NCI-H2107 (cell line): ENCODE data around the gene KDF1.
"Not testable (repeated sequence)": the region's sequence is repeated elsewhere in the genome, so short reads cannot be mapped to it uniquely, and the experiment has no call there.

Source experiments
- DNase-seq: peaks from one replicate; lab custom pipeline; 2025; lab: John Stamatoyannopoulos, UW

The KDF1 gene

DNA sequence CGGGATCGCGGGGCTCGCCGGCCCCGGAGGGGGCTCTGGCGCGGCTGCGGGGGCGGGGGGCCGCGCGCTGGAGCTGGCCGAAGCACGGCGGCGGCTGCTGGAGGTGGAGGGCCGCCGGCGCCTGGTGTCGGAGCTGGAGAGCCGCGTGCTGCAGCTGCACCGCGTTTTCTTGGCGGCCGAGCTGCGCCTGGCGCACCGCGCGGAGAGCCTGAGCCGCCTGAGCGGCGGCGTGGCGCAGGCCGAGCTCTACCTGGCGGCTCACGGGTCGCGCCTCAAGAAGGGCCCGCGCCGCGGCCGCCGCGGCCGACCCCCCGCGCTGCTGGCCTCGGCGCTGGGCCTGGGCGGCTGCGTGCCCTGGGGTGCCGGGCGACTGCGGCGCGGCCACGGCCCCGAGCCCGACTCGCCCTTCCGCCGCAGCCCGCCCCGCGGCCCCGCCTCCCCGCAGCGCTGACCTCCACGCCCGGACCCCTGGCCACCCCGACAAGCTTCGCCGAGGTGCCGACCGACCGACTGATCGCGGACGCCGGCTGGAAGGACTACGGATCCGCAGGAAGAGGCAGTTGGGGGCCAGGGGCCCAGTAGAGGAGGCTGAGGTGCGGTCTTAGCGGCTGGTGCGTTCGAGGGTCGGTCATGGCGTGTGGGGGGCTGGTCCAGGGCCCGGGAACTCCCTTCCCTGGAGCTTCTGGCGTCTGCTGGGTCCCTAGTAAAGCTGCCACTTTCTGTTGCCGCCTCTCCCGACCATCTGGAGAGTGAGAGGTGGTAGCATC lies 33.9 kb upstream of the KDF1 start:
- DNase-seq: no peak

DNA sequence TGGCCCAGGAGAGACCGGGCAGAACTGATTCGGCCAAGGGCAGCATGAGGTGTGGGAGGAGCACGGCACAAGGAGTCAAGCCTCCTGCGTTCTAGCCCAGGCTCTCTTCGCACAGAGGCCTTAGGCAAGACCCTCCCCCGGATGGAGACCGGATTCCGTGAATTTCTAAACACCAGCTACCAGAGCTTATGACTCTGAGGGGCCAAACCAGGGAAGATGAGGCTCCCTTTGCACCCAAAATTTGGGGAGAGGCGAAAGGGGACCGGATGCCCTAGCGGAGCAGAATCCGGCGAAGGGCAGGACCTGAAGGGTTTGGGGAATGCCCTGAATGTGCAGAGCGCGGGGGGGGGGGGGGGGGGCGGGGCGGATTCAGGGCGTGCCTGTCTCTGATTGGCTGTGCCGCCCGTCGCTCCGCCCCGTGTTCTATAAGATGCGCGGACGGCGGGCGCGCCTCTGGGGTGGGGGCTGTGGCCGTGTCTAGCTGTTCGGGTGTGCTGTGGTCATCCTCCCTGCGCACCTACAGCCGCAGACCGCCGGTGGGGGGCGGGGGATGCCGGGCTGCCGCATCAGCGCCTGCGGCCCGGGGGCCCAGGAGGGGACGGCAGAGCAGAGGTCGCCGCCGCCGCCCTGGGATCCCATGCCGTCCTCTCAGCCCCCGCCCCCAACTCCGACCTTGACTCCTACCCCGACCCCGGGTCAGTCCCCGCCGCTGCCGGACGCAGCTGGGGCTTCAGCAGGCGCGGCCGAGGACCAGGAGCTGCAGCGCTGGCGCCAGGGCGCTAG lies 33.2 kb upstream of the KDF1 start, which contains the start of gene TRNP1:
TSS of gene TRNP1 (plus strand) at position 456 of the 783 bp plus-strand sequence. CDS start at position 551, 95 bp downstream.
- DNase-seq: no peak

DNA sequence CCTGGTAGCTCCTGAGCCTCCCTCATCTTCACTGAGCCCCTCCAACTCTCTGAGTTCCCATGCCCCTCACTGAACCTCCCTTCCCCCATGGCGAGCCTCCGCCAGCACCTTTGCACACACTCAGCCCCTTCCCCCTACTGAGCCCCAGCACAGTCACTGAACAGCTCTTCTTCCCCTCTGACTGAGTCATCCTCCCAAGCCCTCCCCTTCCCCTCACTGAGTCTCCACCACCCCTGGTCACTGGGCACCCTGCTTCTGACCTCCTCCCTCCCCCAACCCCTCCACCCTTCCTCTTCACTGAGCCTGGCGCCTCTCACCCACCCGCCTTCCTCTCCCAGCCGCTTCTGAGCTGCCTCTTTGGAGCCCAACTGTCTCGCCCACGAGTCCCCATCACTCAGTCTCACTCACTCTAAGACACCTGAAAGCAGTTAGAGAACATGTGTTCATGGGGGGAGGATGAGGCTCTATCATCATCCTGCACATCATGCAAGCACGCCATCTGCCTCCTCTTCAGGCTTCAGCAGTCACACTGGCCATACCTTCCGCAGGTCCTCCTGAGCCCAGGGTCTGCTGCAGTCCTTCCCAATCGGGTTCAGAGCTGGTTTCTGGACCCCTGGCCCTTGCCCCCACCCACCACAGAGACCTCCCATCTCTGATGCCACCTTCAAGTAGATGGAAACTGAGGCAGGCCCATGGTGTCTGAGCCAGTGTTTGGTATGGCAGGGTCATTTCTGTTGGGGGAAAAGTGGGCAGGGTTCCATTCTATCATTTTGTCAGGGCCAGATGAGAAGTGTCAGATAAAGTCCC lies 31.2 kb upstream of the KDF1 start:
- DNase-seq: no peak

DNA sequence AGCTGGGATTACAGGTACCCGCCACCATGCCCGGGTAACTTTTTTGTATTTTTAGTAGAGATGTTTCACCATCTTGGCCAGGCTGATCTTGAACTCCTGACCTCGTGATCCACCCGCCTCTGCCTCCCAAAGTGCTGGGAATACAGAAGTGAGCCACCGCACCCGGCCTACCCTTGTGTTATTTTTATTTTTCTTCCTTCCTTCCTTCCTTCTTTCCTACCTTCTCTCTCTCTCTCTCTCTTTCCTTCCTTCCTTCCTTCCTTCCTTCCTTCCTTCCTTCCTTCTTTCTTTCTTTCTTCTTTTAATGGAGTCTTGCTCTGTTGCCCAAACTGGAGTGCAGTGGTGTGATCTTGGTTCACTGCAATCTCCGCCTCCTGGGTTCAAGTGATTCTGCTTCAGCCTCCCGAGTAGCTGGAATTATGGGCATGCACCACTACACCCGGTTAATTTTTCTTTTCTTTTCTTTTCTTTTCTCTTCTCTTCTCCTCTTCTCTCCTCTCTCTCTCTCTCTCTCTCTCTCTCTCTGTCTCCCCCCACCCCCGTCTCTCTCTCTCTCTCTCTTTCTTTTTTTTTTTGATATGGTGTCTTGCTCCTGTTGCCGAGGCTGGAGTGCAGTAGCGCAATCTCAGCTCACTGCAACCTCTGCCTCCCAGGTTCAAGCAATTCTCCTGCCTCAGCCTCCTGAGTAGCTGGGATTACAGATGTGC lies 29.3 kb upstream of the KDF1 start:
- not testable (repeated sequence) for DNase-seq

DNA sequence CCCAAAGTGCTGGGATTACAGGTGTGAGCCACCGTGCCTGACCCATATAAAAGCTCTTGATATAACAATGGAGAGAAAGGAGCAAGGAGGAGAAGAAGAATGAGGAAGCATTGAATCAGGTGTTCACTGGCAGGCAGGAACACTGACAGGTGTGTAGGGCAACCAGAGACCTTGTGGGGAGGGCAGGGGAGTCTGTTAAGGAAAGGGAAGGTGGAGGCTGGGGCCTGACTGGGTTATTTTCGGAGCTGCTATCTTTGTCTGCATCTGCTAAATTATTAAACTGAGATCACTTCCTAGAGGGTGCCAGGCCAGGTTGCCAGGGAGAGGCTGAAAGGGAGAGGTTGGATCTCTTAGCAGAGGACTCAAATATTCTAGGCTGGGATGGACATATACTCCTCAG lies 26.4 kb upstream of the KDF1 start:
- no peak for DNase-seq

DNA sequence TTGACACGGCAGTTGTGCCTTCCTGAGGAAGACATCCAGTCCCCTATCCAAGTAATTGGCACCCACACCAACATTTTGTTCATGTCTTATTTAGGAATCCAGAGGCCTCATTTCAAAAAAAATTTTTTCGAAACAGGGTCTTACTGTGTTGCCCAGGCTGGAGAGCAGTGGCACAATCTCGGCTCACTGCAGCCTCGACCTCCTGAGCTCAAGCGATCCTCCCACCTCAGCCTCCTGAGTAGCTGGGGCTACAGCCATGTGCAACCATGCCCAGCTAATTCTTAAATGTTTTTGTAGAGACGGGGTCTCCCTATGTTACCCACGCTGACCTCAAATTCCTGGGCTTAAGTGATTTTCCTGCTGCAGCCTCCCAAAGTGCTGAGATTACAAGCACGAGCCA lies 24.0 kb upstream of the KDF1 start:
- no peak for DNase-seq

DNA sequence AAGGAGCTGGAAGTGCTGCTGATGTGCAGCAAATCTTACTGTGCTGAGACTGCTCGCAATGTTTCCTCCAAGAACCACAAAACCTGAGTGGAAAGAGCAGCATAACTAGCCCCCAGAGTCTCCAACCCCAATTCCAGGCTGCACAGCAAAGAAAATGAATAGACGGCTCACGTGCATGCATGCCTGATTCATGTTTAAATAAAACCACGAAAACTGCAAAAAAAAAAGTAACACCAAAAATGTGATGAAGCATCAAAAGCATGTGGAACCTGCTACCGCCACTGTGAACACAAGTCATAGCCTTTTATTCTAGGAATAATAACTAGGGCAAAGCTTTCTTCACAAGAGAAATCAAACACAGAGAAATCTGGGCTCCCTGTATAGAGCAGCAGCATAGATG lies 23.6 kb upstream of the KDF1 start:
- DNase-seq: no peak

DNA sequence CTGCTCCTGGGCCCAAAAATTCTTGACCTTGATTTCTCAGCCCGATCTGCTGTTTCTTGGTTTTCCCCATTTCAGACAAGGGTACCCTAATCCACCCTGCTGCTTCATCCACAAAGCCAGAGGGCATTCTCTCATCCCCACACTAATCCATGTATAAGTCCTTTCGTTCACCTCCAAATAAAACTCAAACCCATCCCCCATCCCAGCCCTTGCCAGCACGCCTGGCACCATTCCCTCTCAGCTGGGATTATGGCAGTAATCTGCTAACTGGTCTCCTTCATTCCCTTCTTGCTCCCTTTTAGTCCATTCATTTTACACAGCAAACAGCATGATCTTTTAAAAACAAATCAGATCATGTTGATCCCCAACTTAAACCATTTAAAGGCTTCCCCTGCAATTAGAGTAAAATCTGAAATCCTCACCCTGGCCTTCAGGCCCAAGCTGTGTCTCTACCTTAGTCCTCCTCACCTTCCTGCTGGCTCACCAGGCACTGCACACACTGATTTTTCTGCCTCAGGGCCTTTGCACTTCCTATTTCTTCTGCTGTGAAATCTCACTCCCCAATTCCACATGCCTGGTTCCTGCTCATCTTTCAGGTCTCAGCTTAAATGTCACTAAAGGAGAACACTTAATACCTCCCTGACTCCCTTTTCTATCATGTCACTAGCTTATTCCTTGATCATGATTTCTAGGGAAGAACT lies 21.0 kb upstream of the KDF1 start:
- no peak for DNase-seq

DNA sequence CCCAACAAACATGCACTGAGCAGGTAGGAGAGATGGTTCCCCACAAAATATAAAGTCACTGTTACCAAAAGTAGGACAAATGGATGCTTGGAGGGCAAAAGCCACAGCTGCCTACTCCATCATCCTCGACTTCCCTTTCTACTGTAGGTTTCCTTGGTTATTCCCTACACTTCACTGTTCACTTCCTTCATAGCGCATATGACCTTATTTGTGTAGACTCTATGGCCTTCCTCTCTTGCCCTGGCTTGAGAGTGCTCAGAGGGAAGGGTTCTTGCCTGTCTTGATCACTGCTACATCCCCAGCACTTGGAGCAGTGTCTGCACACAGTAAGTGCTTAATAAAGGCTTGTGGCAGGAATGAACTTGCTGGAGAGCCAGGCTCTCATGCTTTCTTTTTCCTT lies 18.6 kb upstream of the KDF1 start:
- DNase-seq: no peak

DNA sequence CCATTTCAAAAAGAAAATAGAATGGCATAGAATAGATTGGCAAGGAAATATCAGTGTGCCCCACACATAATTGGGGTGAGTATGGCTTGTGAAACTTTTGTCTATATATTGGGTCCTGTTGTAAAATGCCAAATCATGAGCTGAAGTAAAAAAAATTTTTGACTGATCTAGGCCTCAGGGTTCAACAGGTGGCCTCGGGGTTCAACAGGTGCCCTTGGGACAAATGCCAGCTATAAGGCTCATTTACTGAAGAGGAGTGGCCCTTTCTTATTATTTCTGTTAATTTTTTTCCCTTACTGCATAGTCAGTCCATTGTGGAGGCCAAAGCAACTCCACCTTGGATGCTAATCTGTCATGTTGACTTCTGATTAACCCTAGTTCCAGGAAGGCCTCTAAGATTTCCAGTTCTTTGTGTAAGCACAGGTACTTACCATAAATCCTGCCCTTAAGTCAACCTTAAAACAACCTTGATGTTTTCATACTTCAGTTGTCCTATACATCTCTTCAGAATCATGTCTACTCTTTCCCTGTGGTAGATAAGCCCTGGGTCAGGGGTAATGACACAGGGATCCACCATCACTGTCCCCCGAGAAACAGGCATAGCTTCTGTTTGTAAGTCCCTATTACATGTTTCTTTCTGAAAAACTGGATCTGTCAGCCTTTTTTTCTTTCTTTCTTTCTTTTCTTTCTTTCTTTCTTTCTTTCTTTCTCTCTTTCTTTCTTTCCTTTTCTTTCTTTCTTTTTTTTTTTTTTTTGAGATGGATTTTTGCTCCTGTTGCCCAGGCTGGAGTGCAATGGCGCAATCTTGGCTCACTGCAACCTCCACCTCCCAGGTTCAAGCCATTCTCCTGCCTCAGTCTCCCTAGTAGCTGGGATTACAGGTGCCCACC lies 16.6 kb upstream of the KDF1 start:
- no peak for DNase-seq

DNA sequence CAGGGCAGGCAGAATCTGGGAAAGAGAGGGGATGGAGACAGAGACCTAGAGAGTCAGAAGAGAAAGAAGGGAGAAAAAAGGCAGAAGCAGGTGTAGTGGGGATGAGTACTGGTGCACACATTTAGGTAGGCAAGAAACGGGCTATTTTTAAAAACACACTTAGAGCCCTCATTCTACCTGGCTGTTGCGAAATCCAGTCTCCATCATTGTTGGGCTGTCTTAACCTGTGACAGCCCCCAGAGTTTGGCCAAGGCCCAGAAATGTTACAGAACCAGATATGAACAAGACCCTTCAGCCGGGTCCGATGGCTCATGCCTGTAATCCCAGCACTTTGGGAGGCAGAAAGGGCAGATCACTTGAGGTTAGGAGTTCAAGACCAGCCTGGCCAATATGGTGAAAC lies 12.6 kb upstream of the KDF1 start:
- DNase-seq: no peak

DNA sequence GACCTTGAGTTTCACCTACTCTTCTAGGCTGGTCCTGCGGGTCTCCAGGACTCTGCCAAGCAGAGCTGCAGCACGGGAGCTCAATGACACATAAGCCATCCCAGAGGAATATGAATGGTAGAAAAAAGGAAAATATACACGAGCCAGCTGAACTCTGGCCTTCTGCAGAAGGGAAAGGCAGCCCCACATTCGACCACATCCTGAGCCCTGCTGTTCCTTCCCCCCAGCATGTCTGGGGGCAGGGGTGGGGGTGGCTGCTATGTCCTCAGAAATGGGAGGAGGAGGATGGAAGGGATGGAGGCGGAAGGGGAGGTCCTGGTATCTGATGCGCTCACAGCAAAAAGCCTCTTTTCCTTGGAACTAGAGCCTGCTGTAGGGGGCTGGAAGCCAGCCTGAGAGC lies 12.1 kb upstream of the KDF1 start:
- no peak for DNase-seq

DNA sequence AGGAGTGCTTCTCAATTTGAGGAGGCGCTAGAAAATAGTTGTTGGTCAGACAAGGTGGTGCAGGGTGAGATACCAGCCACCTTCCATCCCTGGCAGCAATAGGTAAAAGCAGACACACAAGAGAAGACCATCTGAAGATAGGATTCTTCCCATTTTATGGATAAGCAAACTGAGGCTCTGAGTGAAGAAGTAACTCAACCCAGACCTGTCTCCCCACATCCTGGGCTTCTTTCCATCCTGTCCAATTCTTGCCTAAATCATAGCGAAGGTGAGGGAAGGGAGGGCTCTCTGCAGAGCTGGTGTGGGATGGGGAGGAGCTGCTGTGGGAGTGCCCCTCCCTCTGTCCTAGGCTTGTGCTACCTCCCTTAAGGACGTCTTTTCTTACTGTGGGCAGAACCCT lies 11.3 kb upstream of the KDF1 start:
- no peak for DNase-seq

DNA sequence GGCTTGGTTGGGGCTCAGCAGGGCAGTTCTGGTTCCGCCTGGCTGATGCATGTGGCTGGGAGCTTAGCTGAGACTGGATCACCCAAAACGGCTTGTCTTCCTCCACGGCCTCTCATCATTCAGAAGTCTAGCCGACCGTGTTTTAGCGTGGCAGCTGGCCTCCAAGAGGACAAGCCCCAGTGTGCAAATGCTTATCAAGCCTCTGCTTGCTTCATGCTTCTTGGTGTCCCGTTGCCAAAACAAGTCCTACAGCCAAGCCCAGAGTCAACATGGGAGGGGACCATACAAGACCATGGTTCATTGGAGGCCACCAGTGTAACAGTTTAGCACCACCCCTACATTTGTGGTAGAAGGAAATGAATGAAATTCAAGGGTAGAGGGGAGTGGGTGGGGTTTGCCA lies 10.5 kb upstream of the KDF1 start:
- no peak for DNase-seq

DNA sequence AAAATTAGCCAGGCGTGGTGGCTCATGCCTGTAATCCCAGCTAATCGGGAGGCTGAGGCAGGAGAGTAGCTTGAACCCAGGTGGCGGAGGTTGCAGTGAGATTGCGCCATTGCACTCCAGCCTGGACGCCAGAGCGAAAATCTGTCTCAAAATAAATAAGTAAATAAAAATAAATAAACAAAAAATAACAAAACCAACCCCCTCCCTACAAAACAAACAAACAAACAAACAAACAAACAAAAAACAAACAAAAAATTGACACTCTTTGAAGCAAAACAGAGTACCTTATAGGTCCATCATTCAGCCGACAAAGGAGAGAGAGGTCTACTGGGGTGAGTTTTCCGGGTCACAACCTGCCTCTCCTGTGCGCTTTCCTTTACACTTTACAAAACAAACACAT lies 5.4 kb upstream of the KDF1 start:
- no peak for DNase-seq

DNA sequence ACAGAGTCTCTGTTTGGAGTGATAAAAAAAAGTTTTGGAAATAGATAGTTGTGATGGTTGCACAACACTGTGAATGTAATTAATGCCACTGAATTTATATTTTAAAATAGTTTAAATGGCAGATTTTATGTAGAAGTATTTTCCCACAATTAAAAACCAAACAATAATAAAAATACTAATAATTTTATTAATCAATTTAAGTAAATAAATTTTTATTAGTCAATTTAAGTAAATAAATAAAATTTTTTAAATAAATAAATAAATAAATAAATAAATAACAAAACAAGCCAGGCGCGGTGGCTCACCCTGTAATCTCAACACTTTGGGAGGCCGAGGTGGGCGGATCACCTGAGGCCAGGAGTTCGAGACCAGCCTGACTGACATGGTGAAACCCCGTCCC lies 4.9 kb upstream of the KDF1 start:
- DNase-seq: no peak

DNA sequence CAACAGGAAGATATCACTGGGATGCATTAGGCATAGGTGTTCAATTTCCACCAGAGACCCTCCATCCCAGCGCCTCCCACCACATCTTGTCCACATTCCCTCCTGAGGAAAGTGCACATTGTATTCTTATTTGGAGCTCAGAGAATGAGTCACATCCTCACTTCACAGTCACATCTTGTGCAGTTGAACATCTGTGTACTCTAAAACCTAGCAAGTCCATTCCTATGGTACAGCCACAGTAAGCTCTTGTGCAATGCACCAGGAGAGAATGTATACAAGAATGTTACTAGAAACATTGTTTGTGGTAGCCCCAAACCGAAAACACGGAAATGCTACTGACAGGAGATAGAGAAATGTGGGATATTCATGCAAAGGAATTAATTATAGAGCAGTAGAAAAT lies 1.6 kb upstream of the KDF1 start:
- no peak for DNase-seq

DNA sequence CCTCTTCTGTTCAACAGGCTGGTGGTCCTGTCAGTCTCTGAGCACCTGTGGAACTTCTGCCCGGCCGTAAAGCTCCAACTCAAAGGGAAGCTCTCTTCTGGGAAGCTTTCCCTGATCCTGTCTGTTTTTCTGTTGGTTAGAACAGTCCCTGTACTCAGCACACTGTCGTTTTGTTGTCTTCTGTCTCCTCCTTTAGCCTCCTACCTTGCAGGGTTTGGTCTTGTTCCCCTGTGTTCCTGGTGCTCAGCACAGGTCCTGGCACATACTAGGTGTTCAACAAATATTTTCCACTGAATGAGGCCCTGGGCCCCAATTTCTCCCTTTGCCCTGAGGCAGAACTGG lies 328 bp upstream of the KDF1 start:
- no peak for DNase-seq

DNA sequence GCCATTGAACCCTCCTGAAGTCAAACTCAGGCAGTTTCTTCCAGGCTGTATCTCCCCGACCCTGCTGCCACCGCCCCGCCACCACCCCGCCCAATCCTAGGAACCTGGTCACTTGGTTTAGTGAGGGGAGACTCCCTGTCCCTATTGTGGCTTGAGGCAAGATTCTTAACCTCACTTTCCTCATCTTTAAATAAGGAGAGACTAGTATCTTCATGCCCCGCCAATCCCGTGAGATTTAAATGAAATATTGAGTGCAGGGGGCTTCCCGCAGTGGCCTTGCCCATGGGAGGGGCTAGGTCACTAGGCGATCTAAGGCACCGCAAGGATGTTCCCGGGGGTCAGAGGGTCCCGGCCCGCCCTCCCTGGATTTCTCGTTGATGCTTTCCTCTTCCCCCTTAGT lies 998 bp downstream of the KDF1 start:
- no peak for DNase-seq

DNA sequence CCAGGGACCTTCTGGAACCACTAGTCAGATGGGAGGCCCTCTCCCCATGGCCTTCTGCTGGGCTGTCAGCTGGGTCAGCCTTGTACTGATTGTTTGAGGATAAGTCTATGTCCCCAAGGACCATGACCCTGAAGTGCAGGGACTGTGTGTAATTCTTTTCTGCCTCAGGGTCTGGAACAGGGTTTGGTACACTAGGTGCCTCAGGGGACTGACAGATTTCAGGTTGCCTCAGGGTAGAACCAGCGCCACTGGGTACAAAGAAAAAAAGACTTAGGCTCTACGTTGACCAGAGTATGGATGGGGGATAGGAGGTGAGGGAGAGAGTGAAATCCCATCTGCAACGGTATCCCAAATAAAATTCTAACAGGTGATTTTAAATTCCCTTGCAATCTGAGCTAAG lies 3.0 kb downstream of the KDF1 start:
- DNase-seq: no peak

DNA sequence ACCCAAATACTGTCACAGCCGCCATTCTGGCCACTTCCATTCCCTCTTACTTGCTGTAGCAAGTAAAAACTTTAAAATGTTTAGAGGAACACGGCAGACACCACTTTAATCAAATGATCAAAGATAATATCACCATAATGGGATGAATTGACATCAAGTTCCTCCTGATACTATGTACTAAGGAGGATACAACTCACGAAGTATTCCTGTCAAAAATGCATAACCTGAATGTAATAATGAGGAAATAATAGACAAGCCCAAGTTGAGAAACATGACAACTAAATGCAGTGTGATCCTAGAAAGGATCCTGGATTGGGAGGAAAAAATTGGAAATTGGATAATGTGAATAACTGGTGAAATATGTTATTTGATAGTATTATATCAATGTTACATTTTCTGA lies 3.9 kb downstream of the KDF1 start:
- no peak for DNase-seq
